Osteocyte (in vitro differentiated cells): Measurements from ENCODE around the gene GABARAP. TPM values are rescaled to one million over a fixed set of nuclear protein-coding genes. Genes with fewer than 3 reads are reported as not detected.

ENCODE experiments used
- DNase-seq: peaks from one replicate; pipeline ENCODE4 v3.0.0; 2021; ENCODE audit warnings: mixed read lengths; ENCODE audit not compliant: unreplicated experiment; ENCODE audit errors: extremely low spot score
- H3K27ac Mint-ChIP-seq: one replicate; pipeline ENCODE4 v1.8.0; 2021; ENCODE audit warnings: mild to moderate bottlenecking, mixed read lengths; ENCODE audit not compliant: unreplicated experiment
- H3K27me3 Mint-ChIP-seq: one replicate; pipeline ENCODE4 v1.8.0; 2021; ENCODE audit warnings: mixed read lengths; ENCODE audit not compliant: unreplicated experiment
- H3K36me3 Mint-ChIP-seq: one replicate; pipeline ENCODE4 v1.8.0; 2021; ENCODE audit warnings: mixed read lengths; ENCODE audit not compliant: unreplicated experiment
- H3K4me1 Mint-ChIP-seq: one replicate; pipeline ENCODE4 v1.8.0; 2021; ENCODE audit warnings: mixed read lengths; ENCODE audit not compliant: unreplicated experiment
- H3K4me3 Mint-ChIP-seq: one replicate; pipeline ENCODE4 v1.8.0; 2021; ENCODE audit warnings: mild to moderate bottlenecking, moderate library complexity, mixed read lengths; ENCODE audit not compliant: unreplicated experiment
- H3K9me3 Mint-ChIP-seq: one replicate; pipeline ENCODE4 v1.8.0; 2021; ENCODE audit warnings: mixed read lengths; ENCODE audit not compliant: unreplicated experiment
- CTCF ChIP-seq: fragments of 200-600 bp; sonication (generic); IDR thresholded peaks from 2 replicates; pipeline ENCODE4 v1.5.0; 2021; ENCODE audit warnings: antibody characterized with exemption, mild to moderate bottlenecking, moderate library complexity
- microRNA-seq: library from miRNA; unstranded; fragments of <30 nt; microRNA quantifications from one replicate; pipeline ENCODE4 v1.1.0, GENCODE V29; 2020; ENCODE audit not compliant: unreplicated experiment
- total RNA-seq: library from RNA; stranded (reverse); gene quantifications from 2 replicates; pipeline ENCODE4 v1.2.1, GENCODE V29; 2021

GABARAP gene
- total RNA-seq, 1 donor from 2014 or later = 642 TPM

GRCh38 chr17:7192271-7192937 is 49.8 kb downstream of the GABARAP start:
- no peak for DNase-seq
- Mint-ChIP-seq H3K27ac (no peak overlapping the region), H3K4me1 (no peaks in the 10 kb centered on the region), H3K9me3 (no peaks in the 10 kb centered on the region), H3K4me3 (no peak overlapping the region), H3K27me3 (no peaks in the 10 kb centered on the region), H3K36me3 (peaks cover 33% of the 10 kb centered on the region)
- TF ChIP-seq CTCF = no peak

- peaks cover 33% of the 10 kb centered on the region for H3K36me3 Mint-ChIP-seq
- no peaks in the 10 kb centered on the region for H3K4me1 Mint-ChIP-seq
- no peak overlapping the region for H3K27ac Mint-ChIP-seq
- H3K27me3 Mint-ChIP-seq = no peaks in the 10 kb centered on the region
- TF ChIP-seq CTCF = no peak
- no peak overlapping the region for H3K4me3 Mint-ChIP-seq
- H3K9me3 Mint-ChIP-seq = no peaks in the 10 kb centered on the region
- no peak for DNase-seq
Observed at GRCh38 chr17:7191571-7192270, 50.5 kb downstream of the GABARAP start.

DNA sequence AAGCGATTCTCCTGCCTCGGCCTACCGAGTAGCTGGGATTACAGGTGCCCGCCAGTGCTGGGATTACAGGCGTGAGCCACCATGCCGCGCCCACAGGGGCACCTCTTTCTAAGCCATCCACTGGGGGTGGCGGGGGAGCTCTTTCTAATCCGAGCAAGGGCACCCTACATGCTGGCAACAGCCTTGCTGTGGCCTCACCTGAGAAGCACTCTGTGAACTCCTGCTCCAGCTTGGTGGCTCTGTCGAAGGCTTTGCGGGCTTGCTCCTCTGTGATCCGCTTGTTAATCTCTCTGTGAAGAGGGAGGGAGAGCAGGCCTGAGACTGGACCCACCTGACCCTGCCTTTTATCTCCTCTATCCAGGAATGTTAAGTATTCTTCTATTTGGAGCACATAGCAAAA is 51.2 kb downstream of the GABARAP start:
- no peak overlapping the region for H3K4me3 Mint-ChIP-seq
- H3K27ac Mint-ChIP-seq = no peak overlapping the region
- no peaks in the 10 kb centered on the region for H3K27me3 Mint-ChIP-seq
- no peak for TF ChIP-seq CTCF
- no peak for DNase-seq
- H3K36me3 Mint-ChIP-seq = peaks cover 32% of the 10 kb centered on the region
- no peaks in the 10 kb centered on the region for H3K4me1 Mint-ChIP-seq
- no peaks in the 10 kb centered on the region for H3K9me3 Mint-ChIP-seq

- no peak for TF ChIP-seq CTCF
- H3K9me3 Mint-ChIP-seq = no peaks in the 10 kb centered on the region
- H3K27me3 Mint-ChIP-seq = no peaks in the 10 kb centered on the region
- no peak overlapping the region for H3K27ac Mint-ChIP-seq
- peaks cover 31% of the 10 kb centered on the region for H3K36me3 Mint-ChIP-seq
- no peaks in the 10 kb centered on the region for H3K4me1 Mint-ChIP-seq
- DNase-seq = no peak
- no peak overlapping the region for H3K4me3 Mint-ChIP-seq
Observed at GRCh38 chr17:7190276-7190917, 51.9 kb downstream of the GABARAP start.

Small RNA genes lying within 50 kb of the gene (microRNA-seq; reads per million reads assigned to microRNA genes)
- gene MIR324 = 1,592 reads per million, percentile 83 among the genes with 10 or more reads in this experiment

Other genes with a start within 250 kb of the GABARAP start
- not detected in 2 replicates for gene ALOX12, start 246.4 kb downstream of the GABARAP start, total RNA-seq
- 255 and 269 TPM in 2 replicates for gene RNASEK, start 229.8 kb downstream of the GABARAP start, total RNA-seq
- gene BCL6B, start 219.4 kb downstream of the GABARAP start, total RNA-seq = not detected in 2 replicates
- 4.4 and 7.9 TPM in 2 replicates for gene SLC16A13, start 206.4 kb downstream of the GABARAP start, total RNA-seq
- 0.57 and 0.75 TPM in 2 replicates for gene SLC16A11, start 198.4 kb downstream of the GABARAP start, total RNA-seq
- not detected in 2 replicates for gene CLEC10A, start 162.2 kb downstream of the GABARAP start, total RNA-seq
- not detected in 2 replicates for gene ASGR2, start 127.6 kb downstream of the GABARAP start, total RNA-seq
- gene ASGR1, start 63.1 kb downstream of the GABARAP start, total RNA-seq = 1.6 and 2.4 TPM in 2 replicates
- 32.6 and 38.5 TPM in 2 replicates for gene DLG4, start 22.6 kb downstream of the GABARAP start, total RNA-seq
- gene ACADVL, start 22.5 kb downstream of the GABARAP start, total RNA-seq = 302 and 354 TPM in 2 replicates
- 87.7 and 99.7 TPM in 2 replicates for gene DVL2, start 7.9 kb downstream of the GABARAP start, total RNA-seq
- 51.6 and 54.7 TPM in 2 replicates for gene PHF23, start 3.0 kb downstream of the GABARAP start, total RNA-seq
- gene CTDNEP1, start 9.3 kb upstream of the GABARAP start, total RNA-seq = 145 and 151 TPM in 2 replicates
- gene ELP5, start 9.8 kb upstream of the GABARAP start, total RNA-seq = 30.2 and 37.6 TPM in 2 replicates
- gene CLDN7, start 20.0 kb upstream of the GABARAP start, total RNA-seq = 0.27 and 0.89 TPM in 2 replicates
- 0.59 and 0.63 TPM in 2 replicates for gene SLC2A4, start 39.3 kb upstream of the GABARAP start, total RNA-seq
- gene YBX2, start 52.2 kb upstream of the GABARAP start, total RNA-seq = 0.40 TPM in 1 of 2 replicates, not detected in the other
- 352 and 359 TPM in 2 replicates for gene EIF5A, start 65.2 kb upstream of the GABARAP start, total RNA-seq
- 54.9 and 61.9 TPM in 2 replicates for gene GPS2, start 72.9 kb upstream of the GABARAP start, total RNA-seq
- 38.0 and 45.1 TPM in 2 replicates for gene NEURL4, start 86.9 kb upstream of the GABARAP start, total RNA-seq
- gene ACAP1, start 94.1 kb upstream of the GABARAP start, total RNA-seq = 2.0 and 4.2 TPM in 2 replicates
- 12.7 and 13.3 TPM in 2 replicates for gene KCTD11, start 109.7 kb upstream of the GABARAP start, total RNA-seq
- not detected in 2 replicates for gene TMEM95, start 112.7 kb upstream of the GABARAP start, total RNA-seq
- not detected in 2 replicates for gene TNK1, start 138.6 kb upstream of the GABARAP start, total RNA-seq
- gene PLSCR3, start 152.1 kb upstream of the GABARAP start, total RNA-seq = 73.9 and 81.4 TPM in 2 replicates
- gene TMEM256, start 161.6 kb upstream of the GABARAP start, total RNA-seq = 40.7 and 45.9 TPM in 2 replicates
- 53.8 and 56.8 TPM in 2 replicates for gene NLGN2, start 165.4 kb upstream of the GABARAP start, total RNA-seq
- not detected in 2 replicates for gene SPEM1, start 177.9 kb upstream of the GABARAP start, total RNA-seq
- gene SPEM2, start 183.2 kb upstream of the GABARAP start, total RNA-seq = not detected in 2 replicates
- not detected in 2 replicates for gene SPEM3, start 186.4 kb upstream of the GABARAP start, total RNA-seq
- gene TMEM102, start 193.0 kb upstream of the GABARAP start, total RNA-seq = 6.4 and 6.7 TPM in 2 replicates
- gene FGF11, start 197.1 kb upstream of the GABARAP start, total RNA-seq = 1.3 and 1.5 TPM in 2 replicates
- gene CHRNB1, start 202.6 kb upstream of the GABARAP start, total RNA-seq = 9.3 and 11.0 TPM in 2 replicates
- 47.9 and 49.7 TPM in 2 replicates for gene ZBTB4, start 237.2 kb upstream of the GABARAP start, total RNA-seq
- not detected in 2 replicates for gene SLC35G6, start 239.0 kb upstream of the GABARAP start, total RNA-seq
- 148 and 149 TPM in 2 replicates for gene POLR2A, start 241.9 kb upstream of the GABARAP start, total RNA-seq